ENCODE measurements around the gene TNIP3. TPM values are rescaled to one million over a fixed set of nuclear protein-coding genes. Genes with fewer than 3 reads are reported as not detected.
"Not testable (repeated sequence)": the region's sequence is repeated elsewhere in the genome, so short reads cannot be mapped to it uniquely, and the experiment has no call there.

Gene TNIP3
- total RNA-seq, 2 donors from 2014 or later, result 3.2 to 5.4 TPM

DNA sequence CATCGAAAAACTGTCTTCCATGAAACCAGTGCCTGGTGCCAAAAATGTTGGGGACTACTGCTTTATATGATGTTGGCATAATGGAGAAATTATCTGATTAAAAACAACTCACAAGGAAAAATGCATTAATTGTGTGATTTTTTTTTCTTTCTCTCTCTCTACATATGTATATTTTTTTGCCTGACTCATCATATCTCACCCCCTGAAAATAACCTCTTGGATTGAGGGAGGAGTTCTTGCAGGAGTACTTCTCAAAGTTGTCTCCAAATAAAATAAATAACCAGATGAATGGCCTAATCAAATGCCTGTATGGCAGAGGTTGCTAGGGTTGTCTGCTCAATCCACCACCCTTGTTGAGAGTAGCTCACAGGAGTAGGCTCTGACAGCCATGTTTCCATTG lies 19.9 kb upstream of the TNIP3 start:
- Mint-ChIP-seq H3K27ac (no peak overlapping the region), H3K9me3 (peaks cover 4 to 10% of the 10 kb centered on the region in 2 donors), H3K36me3 (peaks cover 16 to 32% of the 10 kb centered on the region in 2 donors)
- no peak for ATAC-seq
- DNase-seq (ENCODE audit: low spot score in 2 of 2), result no peak

DNA sequence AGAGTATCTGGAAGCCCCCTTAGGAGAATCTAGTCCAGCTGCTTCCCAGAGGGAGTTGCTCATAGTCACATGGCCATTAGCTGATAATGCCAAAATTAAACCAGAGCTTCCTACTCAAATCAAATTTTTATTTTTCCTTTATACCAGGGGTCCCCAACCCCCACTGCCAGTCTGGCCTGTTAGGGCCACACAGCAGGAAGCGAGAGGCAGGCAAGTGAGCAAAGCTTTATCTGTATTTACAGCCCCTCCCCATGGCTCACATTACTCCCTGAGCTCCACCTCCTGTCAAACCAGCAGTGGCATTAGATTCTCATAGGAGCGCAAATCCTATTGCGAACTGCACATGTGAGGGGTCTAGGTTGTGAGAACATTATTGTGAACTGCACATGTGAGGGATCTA lies 19.2 kb upstream of the TNIP3 start:
- Mint-ChIP-seq H3K36me3 (peaks cover 23 to 32% of the 10 kb centered on the region in 2 donors), H3K27ac (no peak overlapping the region), H3K9me3 (peaks cover 10 to 11% of the 10 kb centered on the region in 2 donors)
- DNase-seq (ENCODE audit: low spot score in 2 of 2), result no peak
- no peak for ATAC-seq

DNA sequence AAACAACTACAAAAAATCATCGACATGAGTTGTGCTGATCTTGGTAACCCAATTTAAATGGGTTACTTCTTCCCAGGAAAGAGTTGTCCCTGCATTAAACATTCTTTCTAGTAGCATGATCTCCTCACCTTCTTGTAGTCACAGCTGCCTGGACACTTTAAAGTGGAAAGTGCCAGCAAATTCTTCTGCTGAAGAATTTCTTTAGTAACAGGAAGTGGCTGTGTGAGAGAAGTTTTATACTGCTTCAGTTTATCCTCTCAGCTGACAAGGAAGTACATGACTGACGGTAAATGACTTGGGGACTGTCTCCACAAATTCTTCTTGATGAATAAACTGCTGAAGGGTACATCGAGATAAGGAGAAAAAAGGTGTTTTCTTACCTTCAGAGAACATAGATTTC lies 18.2 kb upstream of the TNIP3 start:
- H3K36me3 Mint-ChIP-seq, result peaks cover 26 to 32% of the 10 kb centered on the region in 2 donors

DNA sequence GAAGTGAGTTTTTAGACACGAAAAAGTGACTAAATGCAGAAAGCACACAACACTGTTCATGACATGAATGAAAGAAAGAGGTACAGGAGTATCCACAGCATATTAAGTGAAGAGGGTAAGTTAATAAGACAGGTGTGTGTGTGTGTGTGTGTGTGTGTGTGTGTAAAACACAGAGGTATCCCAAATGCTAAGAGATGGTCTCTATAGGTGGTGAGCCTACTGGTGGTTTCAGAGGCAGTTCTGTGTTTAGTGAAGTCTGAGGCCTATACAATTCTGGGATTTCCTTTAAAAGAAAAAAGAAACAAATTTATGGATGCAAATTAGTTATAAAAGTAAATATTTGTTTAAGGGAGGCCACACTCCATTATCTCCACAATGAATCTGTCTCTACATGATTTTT lies 17.4 kb upstream of the TNIP3 start:
- DNase-seq (ENCODE audit: low spot score in 2 of 2), result no peak
- H3K27ac Mint-ChIP-seq, result peak overlapping the region; percentile 73 to 90
- ATAC-seq, result peak in 1 of 2 donors; percentile 27
- H3K36me3 Mint-ChIP-seq, result peaks cover 26 to 32% of the 10 kb centered on the region in 2 donors
- peaks cover 10 to 12% of the 10 kb centered on the region in 2 donors for H3K9me3 Mint-ChIP-seq

More for the DNA sequence above, 18.2 kb upstream of the TNIP3 start:
- peak overlapping the region; percentile 83 to 90 for H3K27ac Mint-ChIP-seq
- DNase-seq (ENCODE audit: low spot score in 2 of 2) (no peak), ATAC-seq (peak; percentile 50 to 55)
- peaks cover 10 to 12% of the 10 kb centered on the region in 2 donors for H3K9me3 Mint-ChIP-seq

DNA sequence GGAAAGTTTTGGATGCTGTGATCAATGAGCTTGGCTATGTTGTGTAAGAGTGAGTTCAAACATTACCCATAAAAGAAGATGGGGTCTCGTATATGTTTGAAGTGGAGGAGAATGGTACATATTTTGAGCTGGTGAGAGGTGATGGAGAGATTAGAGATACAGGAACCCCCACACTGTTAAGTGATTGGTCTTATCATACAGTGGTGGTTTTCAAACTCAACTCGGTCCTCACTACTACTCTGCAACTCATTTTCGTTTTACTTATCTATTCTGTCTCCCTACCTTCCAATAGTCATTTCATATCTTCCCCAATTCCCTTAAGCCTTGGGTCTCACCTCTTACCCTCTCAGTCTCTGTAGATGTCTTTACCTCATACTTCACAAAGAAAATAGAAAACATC lies 16.4 kb upstream of the TNIP3 start:
- peaks cover 26 to 32% of the 10 kb centered on the region in 2 donors for H3K36me3 Mint-ChIP-seq

DNA sequence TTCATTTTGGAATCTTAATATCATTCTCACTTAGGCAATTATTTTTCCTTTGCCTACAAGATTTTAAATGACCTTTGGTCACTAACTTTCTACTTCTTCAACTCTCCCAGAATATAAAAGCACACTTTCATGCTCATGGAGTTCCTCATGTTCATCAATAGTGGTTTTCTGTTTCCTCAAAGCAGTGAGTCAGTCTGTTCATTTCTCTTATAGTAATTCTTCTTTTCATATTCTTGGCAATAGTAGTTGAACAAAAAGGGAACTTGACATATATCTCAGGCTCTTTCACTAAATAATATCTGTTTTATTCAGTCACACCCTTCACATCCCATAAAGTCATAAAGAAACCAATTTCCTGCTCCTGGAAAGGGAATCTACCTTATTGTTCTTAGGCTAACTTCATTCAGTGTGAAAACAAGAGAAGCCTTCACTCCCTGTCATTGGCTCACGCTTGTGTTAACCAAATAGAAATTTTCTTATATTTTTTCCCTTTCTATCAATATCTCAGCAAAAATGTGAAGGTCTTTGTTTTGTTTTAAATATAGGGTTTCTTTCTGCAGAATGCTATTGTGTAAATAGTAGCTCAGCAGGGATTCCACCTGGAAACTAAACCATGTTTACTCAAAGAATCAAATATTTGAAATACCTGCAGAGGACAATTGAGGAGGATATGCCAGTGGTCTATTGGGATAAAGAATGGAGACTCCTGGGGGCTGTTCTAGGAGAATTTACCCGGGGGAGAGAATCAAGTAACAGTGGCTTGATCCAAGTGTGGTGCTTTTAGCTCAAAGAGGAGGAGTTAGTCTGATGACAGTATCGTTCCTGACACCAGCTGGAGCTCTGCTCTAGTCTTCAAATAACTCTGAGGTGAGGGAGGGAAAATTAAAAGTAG lies 13.4 kb upstream of the TNIP3 start:
- H3K27ac Mint-ChIP-seq, result peak overlapping the region in 1 of 2 donors; percentile 54
- peaks cover 20 to 28% of the 10 kb centered on the region in 2 donors for H3K36me3 Mint-ChIP-seq
- ATAC-seq (no peak), DNase-seq (ENCODE audit: low spot score in 2 of 2) (no peak)
- H3K9me3 Mint-ChIP-seq, result peaks cover 7 to 12% of the 10 kb centered on the region in 2 donors

More for the DNA sequence above, 16.4 kb upstream of the TNIP3 start:
- peak; percentile 75 to 78 for ATAC-seq
- Mint-ChIP-seq H3K9me3 (peaks cover 10 to 12% of the 10 kb centered on the region in 2 donors), H3K27ac (peak overlapping the region in 1 of 2 donors; percentile 90)
- no peak for DNase-seq (ENCODE audit: low spot score in 2 of 2)

DNA sequence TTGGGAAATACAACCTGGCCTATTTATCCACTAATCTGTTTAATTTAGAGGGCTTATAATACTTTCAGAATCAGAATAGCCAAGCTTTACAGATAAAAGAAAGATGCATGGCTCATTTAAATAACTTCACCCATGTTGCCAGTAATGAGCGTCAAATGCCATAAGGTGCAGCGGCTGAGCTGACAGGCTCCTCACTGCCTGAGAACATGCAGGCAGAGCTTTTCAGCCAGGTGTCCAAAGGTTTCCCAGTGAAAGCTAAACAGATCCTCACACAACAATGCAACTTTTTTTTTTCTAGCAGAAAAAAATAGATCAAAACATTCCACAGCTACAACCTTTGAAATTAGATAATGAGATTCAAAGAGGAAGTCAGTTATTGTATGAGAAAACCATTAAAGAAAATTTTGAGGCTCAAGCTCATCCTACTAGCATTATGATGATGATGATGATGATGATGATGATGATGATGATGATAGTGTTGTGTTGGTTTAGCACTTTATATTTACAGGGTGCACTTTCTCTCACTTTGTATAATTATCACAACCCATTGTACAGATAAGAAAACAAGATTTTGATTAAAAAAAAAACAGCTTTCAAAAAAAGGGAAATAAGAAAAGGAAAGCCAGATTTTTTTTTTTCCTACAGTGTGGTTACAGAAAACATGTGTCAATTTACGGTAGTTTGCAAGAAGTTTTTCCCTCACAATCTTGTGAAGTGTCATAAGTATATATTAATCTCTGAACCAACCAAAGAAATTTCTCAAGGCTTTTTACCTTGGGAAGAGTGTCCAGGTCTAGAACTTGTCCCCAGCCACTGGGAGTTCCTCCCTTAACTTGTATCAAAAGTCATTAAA lies 12.2 kb upstream of the TNIP3 start:
- Mint-ChIP-seq H3K27ac (no peak overlapping the region), H3K9me3 (peaks cover 7 to 12% of the 10 kb centered on the region in 2 donors), H3K36me3 (peaks cover 20 to 22% of the 10 kb centered on the region in 2 donors)
- ATAC-seq, result no peak
- no peak for DNase-seq (ENCODE audit: low spot score in 2 of 2)

DNA sequence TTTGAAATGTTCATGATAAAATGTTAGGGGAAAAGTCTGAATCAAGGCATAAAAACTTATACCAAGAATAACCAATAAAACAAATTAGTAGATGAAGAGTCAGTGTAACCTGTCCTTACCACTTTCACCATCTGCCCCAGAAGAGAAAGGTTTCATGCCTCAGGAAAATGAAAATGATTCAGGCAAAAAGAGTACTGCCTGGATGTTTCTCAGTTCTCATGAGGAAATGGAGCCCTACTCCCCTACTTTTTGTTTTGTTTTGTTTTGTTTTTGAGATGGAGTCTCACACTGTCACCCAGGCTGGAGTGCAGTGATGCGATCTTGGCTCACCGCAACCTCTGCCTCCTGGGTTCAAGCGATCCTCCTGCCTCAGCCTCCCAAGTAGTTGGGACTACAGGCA lies 7.4 kb upstream of the TNIP3 start:
- H3K36me3 Mint-ChIP-seq; DNase-seq (ENCODE audit: low spot score in 2 of 2); H3K27ac Mint-ChIP-seq; ATAC-seq; H3K9me3 Mint-ChIP-seq: not testable (repeated sequence)

DNA sequence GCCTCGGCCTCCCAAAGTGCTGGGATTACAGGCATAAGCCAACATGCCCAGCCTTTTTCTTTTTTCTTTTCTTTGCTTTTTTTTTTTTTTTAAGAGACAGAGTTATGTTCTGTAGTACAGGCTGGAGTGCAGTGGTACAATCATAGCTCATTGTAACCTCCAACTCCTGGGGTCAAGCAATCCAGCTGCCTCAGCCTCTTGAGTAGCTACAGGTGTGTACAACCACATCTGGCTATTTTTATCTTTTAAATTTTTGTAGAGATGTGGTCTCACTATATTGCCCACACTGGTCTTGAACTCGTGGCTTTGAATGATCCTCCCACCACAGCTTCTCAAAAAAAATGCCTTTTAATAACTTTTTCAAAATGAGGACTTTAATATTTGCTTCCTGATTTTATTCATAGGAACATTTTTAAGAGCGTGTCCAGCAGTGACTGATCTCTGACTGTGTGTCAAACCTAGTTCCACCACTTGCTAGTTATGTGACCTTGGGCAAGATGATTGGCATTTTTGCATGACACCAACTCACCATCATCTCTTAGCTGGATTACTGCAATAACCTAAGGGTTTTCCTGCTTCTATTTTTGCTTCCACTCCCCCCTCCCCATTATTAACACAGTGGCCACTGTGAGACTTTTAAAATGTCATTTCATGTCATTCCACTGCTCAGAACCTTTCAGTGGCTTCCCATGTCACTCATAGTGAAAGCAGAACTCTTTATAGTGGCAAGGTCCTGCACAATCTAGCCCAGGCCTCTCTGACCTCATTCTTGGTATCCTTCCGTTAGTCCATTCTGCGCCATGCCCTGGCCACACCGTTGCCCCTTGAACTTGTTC lies 4.5 kb upstream of the TNIP3 start:
- Mint-ChIP-seq H3K27ac (peak overlapping the region in 1 of 2 donors; percentile 32), H3K9me3 (peaks cover 3 to 5% of the 10 kb centered on the region in 2 donors), H3K36me3 (peaks cover 0 to 10% of the 10 kb centered on the region in 2 donors)
- ATAC-seq (peak in 1 of 2 donors; percentile 84), DNase-seq (ENCODE audit: low spot score in 2 of 2) (no peak)

DNA sequence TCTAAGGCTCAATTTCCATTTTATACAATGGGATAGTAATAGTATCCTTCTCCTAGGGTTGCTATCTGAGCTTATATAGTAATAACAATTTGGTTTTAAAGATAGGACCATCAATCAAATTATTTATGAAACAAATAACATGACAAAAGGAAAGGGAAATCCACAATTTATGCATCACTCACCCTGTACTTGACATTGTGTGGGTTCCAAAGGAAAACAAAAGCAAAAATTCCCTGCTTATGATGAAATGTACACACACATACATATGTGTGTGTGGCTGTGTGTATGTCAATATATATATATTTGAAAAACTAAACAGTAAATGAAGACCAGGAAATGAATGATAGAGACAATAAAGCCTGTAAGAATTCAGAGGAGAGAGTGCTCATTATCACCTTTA lies 2.9 kb upstream of the TNIP3 start:
- peaks cover 3 to 5% of the 10 kb centered on the region in 2 donors for H3K9me3 Mint-ChIP-seq
- peaks cover 0 to 14% of the 10 kb centered on the region in 2 donors for H3K36me3 Mint-ChIP-seq
- no peak overlapping the region for H3K27ac Mint-ChIP-seq
- no peak for DNase-seq (ENCODE audit: low spot score in 2 of 2)
- no peak for ATAC-seq

DNA sequence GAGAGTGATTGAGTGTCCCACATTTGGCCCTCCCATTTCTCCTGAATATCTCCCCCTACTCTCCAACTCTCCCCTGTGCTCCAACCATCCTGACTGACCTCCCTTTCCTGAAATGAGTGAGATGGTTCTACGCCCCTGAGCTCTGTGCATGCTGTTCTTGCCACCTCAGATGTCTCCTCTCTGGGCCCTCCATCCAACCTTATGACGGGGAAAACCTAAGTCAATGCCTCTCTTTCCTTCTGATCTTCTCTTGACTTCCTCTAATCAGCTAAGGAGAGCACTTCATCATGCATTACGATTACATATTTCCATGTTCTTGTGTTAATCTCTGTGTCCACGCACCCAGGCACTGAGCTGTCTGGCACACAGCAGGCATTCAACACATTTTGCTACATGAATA lies 1.1 kb upstream of the TNIP3 start:
- Mint-ChIP-seq H3K9me3 (peaks cover 3 to 5% of the 10 kb centered on the region in 2 donors), H3K27ac (no peak overlapping the region), H3K36me3 (peaks cover 0 to 8% of the 10 kb centered on the region in 2 donors)
- peak in 1 of 2 donors; percentile 50 for ATAC-seq
- no peak for DNase-seq (ENCODE audit: low spot score in 2 of 2)

DNA sequence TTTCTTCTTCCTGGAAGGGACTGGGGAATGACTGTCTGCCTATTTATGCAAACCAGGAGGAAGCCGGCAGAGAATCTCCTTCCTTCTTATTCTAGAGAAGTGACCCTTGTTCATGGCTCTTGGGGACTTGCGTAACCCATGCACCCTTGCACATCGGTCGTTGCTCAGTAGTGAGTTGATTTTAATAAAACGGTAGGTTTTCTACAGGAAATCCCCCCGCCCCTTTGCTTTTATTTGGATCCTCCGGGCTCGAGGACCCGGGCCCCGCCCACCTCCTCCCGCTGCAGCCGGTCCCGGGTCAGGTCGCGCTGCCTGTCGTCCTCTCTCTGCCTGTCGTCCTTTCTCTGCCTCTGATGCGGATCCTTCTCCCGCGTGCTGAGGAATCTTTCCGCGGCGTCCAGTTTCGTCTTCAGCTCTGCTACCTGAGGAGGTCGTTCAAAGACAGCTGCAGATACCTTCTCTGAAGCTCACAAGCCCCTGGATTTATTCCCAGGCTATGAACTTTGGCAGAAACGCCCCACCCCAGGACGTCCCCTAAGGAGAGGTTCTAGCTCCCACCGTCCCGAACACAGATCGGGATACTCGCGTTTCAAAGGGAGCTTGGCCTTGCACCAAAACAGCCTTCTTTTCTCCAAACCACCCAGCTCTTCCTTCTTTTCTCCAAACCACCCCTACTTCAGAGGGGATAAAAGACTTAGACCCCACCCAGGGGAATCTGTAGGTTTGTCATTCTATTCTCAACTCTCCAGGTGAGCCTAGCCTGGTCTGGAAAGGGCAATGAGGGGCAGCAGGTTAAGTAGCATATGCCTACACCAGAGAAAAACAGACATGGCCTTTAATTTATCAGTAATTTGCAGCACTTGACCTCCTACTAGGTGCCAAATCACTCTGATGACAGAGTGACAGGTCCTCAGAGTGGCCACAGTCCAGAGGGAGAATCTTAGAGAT lies 7.0 kb downstream of the TNIP3 start:
- H3K27ac Mint-ChIP-seq, result peak overlapping the region in 1 of 2 donors; percentile 35
- H3K36me3 Mint-ChIP-seq, result peaks cover 0 to 9% of the 10 kb centered on the region in 2 donors
- H3K9me3 Mint-ChIP-seq, result no peaks in the 10 kb centered on the region
- ATAC-seq, result no peak
- no peak for DNase-seq (ENCODE audit: low spot score in 2 of 2)

DNA sequence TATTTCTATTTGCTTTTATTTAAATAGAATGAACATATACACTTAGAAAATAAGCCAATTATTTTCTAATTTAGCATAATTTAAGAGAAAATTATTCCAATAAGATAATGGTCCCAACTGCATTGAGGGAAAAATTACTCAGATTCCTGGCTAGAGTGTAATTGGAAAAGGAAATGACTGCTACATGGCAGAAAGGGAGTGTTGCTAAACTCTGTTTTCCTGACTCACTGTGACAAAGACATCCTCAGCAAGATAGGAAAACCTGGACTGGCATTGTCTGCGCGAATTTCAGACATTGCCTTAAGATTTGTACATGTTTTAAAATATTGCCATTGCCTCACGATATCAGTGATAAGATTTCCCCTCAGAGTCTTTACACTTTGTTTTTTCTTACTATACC lies 8.2 kb downstream of the TNIP3 start:
- H3K36me3 Mint-ChIP-seq, result peaks cover 0 to 9% of the 10 kb centered on the region in 2 donors
- ATAC-seq, result no peak

DNA sequence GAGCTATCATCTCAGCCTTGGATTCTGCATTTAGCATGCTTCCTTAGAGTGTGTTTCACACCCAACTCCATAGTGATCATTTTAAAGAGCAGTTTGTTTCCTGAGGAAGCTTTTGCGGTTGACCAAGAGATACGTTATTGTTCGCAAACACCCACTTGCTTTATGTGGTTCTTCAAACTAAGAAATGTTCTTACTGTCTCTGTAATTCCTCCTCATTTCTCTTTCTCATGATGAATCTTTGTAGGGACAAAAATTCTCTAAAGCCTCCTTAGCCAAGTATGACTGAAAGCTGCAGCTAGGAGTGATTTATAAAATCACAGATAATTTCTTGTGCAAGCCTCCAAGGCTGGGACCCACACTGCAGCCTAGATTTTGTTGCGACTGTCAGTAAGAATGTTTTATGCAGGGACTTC lies 10.0 kb downstream of the TNIP3 start:
- H3K27ac Mint-ChIP-seq, result no peak overlapping the region
- ATAC-seq (peak; percentile 84 to 89), DNase-seq (ENCODE audit: low spot score in 2 of 2) (peak in 1 of 2 donors; percentile 33)
- peaks cover 0 to 10% of the 10 kb centered on the region in 2 donors for H3K36me3 Mint-ChIP-seq
- no peaks in the 10 kb centered on the region for H3K9me3 Mint-ChIP-seq

More for the DNA sequence above, 8.2 kb downstream of the TNIP3 start:
- no peak for DNase-seq (ENCODE audit: low spot score in 2 of 2)
- no peak overlapping the region for H3K27ac Mint-ChIP-seq
- no peaks in the 10 kb centered on the region for H3K9me3 Mint-ChIP-seq

DNA sequence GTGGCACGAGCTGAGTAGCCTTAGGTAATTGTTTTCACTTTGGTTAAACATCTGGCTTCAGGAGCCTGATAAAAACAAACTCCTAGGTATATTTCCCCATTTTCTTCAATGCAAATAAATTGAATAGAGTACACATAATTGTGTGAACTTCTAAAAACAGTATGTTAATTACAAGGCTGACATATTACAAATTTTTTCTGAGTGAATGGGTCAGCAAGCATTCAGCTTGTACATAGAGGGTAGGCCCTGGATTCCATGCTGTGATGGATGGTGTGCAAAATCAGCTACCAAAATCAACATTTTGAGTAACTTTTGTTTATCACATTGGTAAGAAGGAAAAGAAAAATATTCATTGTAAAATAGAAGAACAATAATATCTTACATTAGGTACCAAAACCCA lies 12.2 kb downstream of the TNIP3 start:
- ATAC-seq (no peak), DNase-seq (ENCODE audit: low spot score in 2 of 2) (no peak)
- Mint-ChIP-seq H3K27ac (no peak overlapping the region), H3K36me3 (peaks cover 0 to 9% of the 10 kb centered on the region in 2 donors), H3K9me3 (no peaks in the 10 kb centered on the region)

All from activated naive CD4-positive, alpha-beta T cell treated with anti-CD3 and anti-CD28 coated beads, Interleukin-2, amount 50 U/mL, for 72 hours (primary cell).